ENCODE data around the gene TOLLIP. TPM values are rescaled to one million over a fixed set of nuclear protein-coding genes. Genes with fewer than 3 reads are reported as not detected.
A peak's percentile ranks its signal among the peaks of the same experiment; 100 is the strongest.

Gene TOLLIP
- total and polyA plus RNA-seq, 2 of the 4 experiments (the other 2 are of a cell fraction): 19.7 to 42.9 TPM

DNA sequence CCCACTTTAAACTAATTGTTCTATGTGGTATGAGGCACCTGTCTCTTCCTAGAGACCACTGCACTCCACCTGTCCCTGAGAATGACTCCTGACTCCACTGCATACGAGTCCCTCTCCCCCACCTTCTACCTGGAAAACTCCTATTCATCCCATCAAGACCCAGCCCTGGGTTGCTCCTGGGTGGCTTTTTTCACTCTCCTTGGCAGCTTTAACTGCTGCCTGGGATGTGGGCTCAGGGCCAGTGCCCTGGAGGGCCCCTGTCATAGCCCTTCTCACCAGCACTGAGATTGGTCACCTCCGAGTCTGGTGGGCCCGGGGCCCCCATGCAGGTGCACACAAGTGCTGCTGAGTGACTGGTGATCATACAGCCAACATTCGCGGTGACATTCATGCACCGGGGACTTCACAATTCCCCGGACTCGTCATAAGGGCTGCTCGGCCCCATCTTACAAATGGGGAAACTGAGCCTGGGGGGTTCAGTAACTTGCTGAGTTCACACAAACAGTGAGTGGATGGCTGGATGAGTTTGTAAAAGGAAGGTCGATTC, 25.9 kb upstream of the TOLLIP start:
- POLR2A ChIA-PET (ENCODE audit: unreplicated experiment): no interaction called here
- H3K27me3 ChIP-seq (ENCODE audit: control insufficient read depth, insufficient read depth, low read length): peaks cover 10% of the 10 kb centered on the region
- ATAC-seq (ENCODE audit: low read depth): no peak

More for the DNA sequence above, 25.9 kb upstream of the TOLLIP start:
- Histone ChIP-seq H4K91ac (ENCODE audit: insufficient read depth, low read depth, low read length) (no peak overlapping the region), H4K20me1 (ENCODE audit: insufficient read depth, low read length) (no peaks in the 10 kb centered on the region), H3K9me3 (ENCODE audit: control insufficient read depth, insufficient read depth, low read length) (no peaks in the 10 kb centered on the region), H2BK120ac (ENCODE audit: low read depth, low read length) (no peak overlapping the region), H2AK9ac (replicated peaks; ENCODE audit: low read depth, low read length, poor library complexity) (no peak overlapping the region), H2BK20ac (ENCODE audit: low read depth, low read length) (no peak overlapping the region), H3K27ac (ENCODE audit: insufficient read depth, low read length) (no peak overlapping the region), H3K9ac (ENCODE audit: low read depth, low read length) (no peak overlapping the region), H3K4me1 (ENCODE audit: control insufficient read depth, insufficient read depth, low read length) (peaks cover 6% of the 10 kb centered on the region; the same call in 1 of the 2 replicates), H2AFZ (replicated peaks; ENCODE audit: low read length, poor library complexity) (peak overlapping the region; percentile 83), H3K4me3 (ENCODE audit: insufficient read depth, low read depth, low read length) (no peak overlapping the region), H4K8ac (ENCODE audit: low read depth in 2 of 2, low read length in 2 of 2) (no peak overlapping the region), H3K79me1 (ENCODE audit: low read depth in 1 of 2, low read length in 2 of 2) (no peaks in the 10 kb centered on the region), H2BK15ac (ENCODE audit: low read depth, low read length) (no peak overlapping the region), H2BK5ac (ENCODE audit: low read depth, low read length, poor library complexity, severe bottlenecking) (no peak overlapping the region), H3K9me1 (ENCODE audit: insufficient read depth, low read length) (no peaks in the 10 kb centered on the region), H3K4me2 (ENCODE audit: low read depth, low read length) (peak overlapping the region; percentile 90), H3K56ac (ENCODE audit: extremely low read depth, insufficient read depth, low read length) (no peak overlapping the region), H3K23ac (ENCODE audit: low read depth, low read length) (no peak overlapping the region), H3K36me3 (ENCODE audit: control insufficient read depth, insufficient read depth, low read length) (no peaks in the 10 kb centered on the region), H2AK5ac (ENCODE audit: low read depth, low read length) (0 out of 2 replicates have a peak overlapping the region, but pooled peaks have one; percentile 20), H3K4ac (ENCODE audit: low read depth, low read length) (no peak overlapping the region), H4K5ac (ENCODE audit: low read depth, low read length) (no peak overlapping the region), H3K18ac (ENCODE audit: low read depth, low read length) (no peak overlapping the region), H3K14ac (replicated peaks; ENCODE audit: low read depth, low read length) (no peak overlapping the region)
- WGBS, 2 experiments (ENCODE audit: extremely low coverage in 2 of 2, insufficient read length in 1 of 2): 83% methylated on average over 9 of the region's 10 CpGs; no CpG with 5 or more reads in 1 of the 2 experiments
- TF ChIP-seq RCOR1 (IDR thresholded peaks at IDR 0.05; ENCODE audit: insufficient replicate concordance, low read length) (no peak), MXI1 (IDR thresholded peaks at IDR 0.05; ENCODE audit: borderline replicate concordance, low read depth, low read length) (no peak), RAD21 (IDR thresholded peaks at IDR 0.05; ENCODE audit: low read length) (no peak), CEBPB (IDR thresholded peaks at IDR 0.05; ENCODE audit: low read depth, low read length) (no peak), FOS (IDR thresholded peaks at IDR 0.05; ENCODE audit: low read depth, low read length) (no peak), MAZ (IDR thresholded peaks at IDR 0.05; ENCODE audit: borderline replicate concordance, low read depth, low read length) (no peak), SMC3 (IDR thresholded peaks at IDR 0.05; ENCODE audit: low read depth, low read length) (no peak), RFX5 (IDR thresholded peaks at IDR 0.05; ENCODE audit: low read depth, low read length) (no peak), CHD1 (IDR thresholded peaks at IDR 0.05; ENCODE audit: low read depth, low read length) (no peak)
- TF ChIP-seq, protein P1, sequence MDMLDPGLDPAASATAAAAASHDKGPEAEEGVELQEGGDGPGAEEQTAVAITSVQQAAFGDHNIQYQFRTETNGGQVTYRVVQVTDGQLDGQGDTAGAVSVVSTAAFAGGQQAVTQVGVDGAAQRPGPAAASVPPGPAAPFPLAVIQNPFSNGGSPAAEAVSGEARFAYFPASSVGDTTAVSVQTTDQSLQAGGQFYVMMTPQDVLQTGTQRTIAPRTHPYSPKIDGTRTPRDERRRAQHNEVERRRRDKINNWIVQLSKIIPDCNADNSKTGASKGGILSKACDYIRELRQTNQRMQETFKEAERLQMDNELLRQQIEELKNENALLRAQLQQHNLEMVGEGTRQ (IDR thresholded peaks at IDR 0.05; ENCODE audit: low read depth, low read length): no peak
- TF ChIP-seq, protein P2, sequence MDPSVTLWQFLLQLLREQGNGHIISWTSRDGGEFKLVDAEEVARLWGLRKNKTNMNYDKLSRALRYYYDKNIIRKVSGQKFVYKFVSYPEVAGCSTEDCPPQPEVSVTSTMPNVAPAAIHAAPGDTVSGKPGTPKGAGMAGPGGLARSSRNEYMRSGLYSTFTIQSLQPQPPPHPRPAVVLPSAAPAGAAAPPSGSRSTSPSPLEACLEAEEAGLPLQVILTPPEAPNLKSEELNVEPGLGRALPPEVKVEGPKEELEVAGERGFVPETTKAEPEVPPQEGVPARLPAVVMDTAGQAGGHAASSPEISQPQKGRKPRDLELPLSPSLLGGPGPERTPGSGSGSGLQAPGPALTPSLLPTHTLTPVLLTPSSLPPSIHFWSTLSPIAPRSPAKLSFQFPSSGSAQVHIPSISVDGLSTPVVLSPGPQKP (IDR thresholded peaks at IDR 0.05; ENCODE audit: borderline replicate concordance, low read depth, low read length): no peak
- no TSS peak for BruUV-seq (replicated peaks)
- dilution Hi-C loops (cut with HindIII; ENCODE audit: low sequenced_read_pairs, unreplicated experiment) (no loop called here), intact Hi-C loops (cut with micrococcal nuclease) (no loop called here), in situ Hi-C loops (cut with MboI; ENCODE audit: low sequenced_read_pairs) (no loop called here)
- CTCF ChIA-PET: no interaction called here
- DNase-seq: no peak

Data from IMR-90 (cell line).